GM23338 (cell line): ENCODE data around the gene TNMD. TPM values are rescaled to one million over a fixed set of nuclear protein-coding genes. Genes with fewer than 3 reads are reported as not detected.
A peak's percentile ranks its signal among the peaks of the same experiment; 100 is the strongest.

Source experiments
- ATAC-seq: fragments of 200-7000 bp; cut with Tn5 transposase; 3 replicates; pipeline ENCODE4 v1.9.1; 2020
- DNase-seq: peaks from one replicate; pipeline ENCODE4 v3.0.0-alpha.2; 2015; ENCODE audit warnings: low spot score
- H2AFZ ChIP-seq: fragments of 200-600 bp; sonication (generic); 2 replicates; pipeline ENCODE4 v1.8.0; 2016; ENCODE audit warnings: antibody characterized with exemption, mild to moderate bottlenecking, moderate library complexity
- H3F3A ChIP-seq: fragments of 200-600 bp; sonication (generic); replicated peaks from 2 replicates; pipeline ENCODE4 v1.8.0; 2017; ENCODE audit warnings: antibody characterized with exemption, mixed run types, low read depth
- H3K27ac ChIP-seq: fragments of 200-600 bp; sonication (generic); 2 replicates; pipeline ENCODE4 v1.6.1; 2016; ENCODE audit warnings: low read depth
- H3K27me3 ChIP-seq: fragments of 200-600 bp; sonication (generic); 2 replicates; pipeline ENCODE4 v1.8.0; 2016; ENCODE audit warnings: mild to moderate bottlenecking, mixed run types, moderate library complexity; ENCODE audit not compliant: insufficient read depth
- H3K36me3 ChIP-seq: fragments of 200-600 bp; sonication (generic); 2 replicates; pipeline ENCODE4 v1.8.0; 2016; ENCODE audit warnings: mild to moderate bottlenecking; ENCODE audit not compliant: insufficient read depth
- H3K4me1 ChIP-seq: fragments of 200-600 bp; sonication (generic); 2 replicates; pipeline ENCODE4 v1.8.0; 2016; ENCODE audit warnings: mild to moderate bottlenecking, moderate library complexity; ENCODE audit not compliant: insufficient read depth
- H3K4me2 ChIP-seq: fragments of 200-600 bp; sonication (generic); 2 replicates; pipeline ENCODE4 v1.7.1; 2017; ENCODE audit warnings: mixed run types
- H3K4me3 ChIP-seq: fragments of 200-600 bp; sonication (generic); 2 replicates; pipeline ENCODE4 v1.6.1; 2016; ENCODE audit warnings: mixed run types
- H3K79me2 ChIP-seq: fragments of 200-600 bp; sonication (generic); replicated peaks from 2 replicates; pipeline ENCODE4 v1.8.0; 2017; ENCODE audit warnings: mild to moderate bottlenecking; ENCODE audit not compliant: insufficient read depth
- H3K9me2 ChIP-seq: fragments of 200-600 bp; sonication (generic); 2 replicates; pipeline ENCODE4 v1.8.0; 2017; ENCODE audit not compliant: insufficient read depth
- H4K20me1 ChIP-seq: fragments of 200-600 bp; sonication (generic); replicated peaks from 2 replicates; pipeline ENCODE4 v1.8.0; 2017; ENCODE audit warnings: mild to moderate bottlenecking; ENCODE audit not compliant: insufficient read depth
- H3K27ac Mint-ChIP-seq: 2 replicates; pipeline ENCODE4 v1.8.0; 2020; ENCODE audit warnings: inconsistent platforms, mild to moderate bottlenecking, moderate library complexity, mixed read lengths
- H3K27me3 Mint-ChIP-seq: 3 replicates; pipeline ENCODE4 v1.8.0; 2022; ENCODE audit warnings: low read depth, mild to moderate bottlenecking, moderate library complexity, mixed read lengths, inconsistent platforms; ENCODE audit not compliant: insufficient read depth, poor library complexity
- H3K36me3 Mint-ChIP-seq: 3 replicates; pipeline ENCODE4 v1.8.0; 2021; ENCODE audit warnings: low read depth, mild to moderate bottlenecking, inconsistent platforms, moderate library complexity, mixed read lengths
- H3K4me1 Mint-ChIP-seq: 3 replicates; pipeline ENCODE4 v1.8.0; 2020; ENCODE audit warnings: mild to moderate bottlenecking, inconsistent platforms, mixed read lengths
- H3K4me3 Mint-ChIP-seq: 3 replicates; pipeline ENCODE4 v1.8.0; 2021; ENCODE audit warnings: moderate library complexity, mild to moderate bottlenecking, inconsistent platforms, mixed read lengths
- H3K9me3 Mint-ChIP-seq: 3 replicates; pipeline ENCODE4 v1.8.0; 2020; ENCODE audit warnings: moderate library complexity, mild to moderate bottlenecking, inconsistent platforms, mixed read lengths
- NANOG ChIP-seq: IDR thresholded peaks from 2 replicates; pipeline ENCODE4 v1.6.1; 2016; ENCODE audit warnings: antibody characterized with exemption, borderline replicate concordance
- STAT1 ChIP-seq: IDR thresholded peaks from one replicate; pipeline ENCODE4 v1.6.1; 2016; ENCODE audit warnings: antibody characterized with exemption; ENCODE audit not compliant: unreplicated experiment
- ZNF331 ChIP-seq: fragments of 250-450 bp; sonication (Bioruptor Pico); IDR thresholded peaks from 2 replicates; pipeline ENCODE4 v1.5.0; 2020; ENCODE audit warnings: low read depth, mild to moderate bottlenecking, moderate library complexity
- polyA plus RNA-seq: library from polyadenylated mRNA; unstranded; fragments of >200 nt; fragmentation: Nextera tagmentation; extraction: Ambion mirVana; gene quantifications from 2 replicates; pipeline ENCODE4 v1.2.1, GENCODE V29; 2016
- total RNA-seq: library from RNA; depleted of rRNA; stranded (reverse); fragments of >200 nt; shearing (Covaris generic); gene quantifications from 2 replicates; pipeline ENCODE4 v1.2.3, GENCODE V29; 2014
- TF ChIP-seq, protein P1 (sequence below): IDR thresholded peaks from 2 replicates; pipeline ENCODE4 v1.6.1; 2016; ENCODE audit warnings: antibody characterized with exemption
- TF ChIP-seq, protein P2 (sequence below), 2 experiments: fragments of 200-600 bp in 1 of 2; sonication (generic) in 1 of 2; conservative IDR thresholded peaks; 2 replicates each; pipeline versions ENCODE4 v1.5.1 to v1.6.1; 2016 to 2017; ENCODE audit warnings: antibody characterized with exemption in 2 of 2, low read depth in 2 of 2, mild to moderate bottlenecking in 2 of 2, moderate library complexity in 1 of 2
- TF ChIP-seq, protein P3 (sequence below): fragments of 250-450 bp; sonication (Bioruptor Pico); IDR thresholded peaks from 2 replicates; pipeline ENCODE4 v1.5.0; 2020; ENCODE audit warnings: mild to moderate bottlenecking, moderate library complexity
- TF ChIP-seq, protein P4 (sequence below): IDR thresholded peaks from one replicate; pipeline ENCODE4 v1.6.1; 2018; ENCODE audit warnings: antibody characterized with exemption; ENCODE audit not compliant: unreplicated experiment

TNMD gene
- total and polyA plus RNA-seq, 2 experiments from 2014 or later = 4.4 to 4.8 TPM

DNA sequence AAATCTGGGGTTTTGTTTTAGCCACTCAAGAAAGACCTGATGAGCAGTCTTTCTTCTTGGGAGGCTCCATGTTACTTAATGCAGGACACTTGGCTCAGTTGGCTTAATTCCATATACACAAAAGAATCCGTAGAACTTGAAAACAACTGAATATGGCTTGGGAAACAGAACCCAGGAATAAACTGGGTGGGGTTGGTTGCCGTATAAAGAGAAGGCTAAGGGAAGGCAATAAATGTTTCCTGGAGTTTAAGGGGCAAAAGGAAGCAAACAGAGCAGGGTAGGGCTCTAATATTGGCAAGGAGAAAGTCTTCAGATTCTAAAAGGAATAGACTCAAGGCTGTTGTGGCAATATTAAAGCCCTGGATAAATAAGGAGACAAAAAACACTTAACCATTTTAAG is 8.4 kb downstream of the TNMD start:
- peaks cover 35% of the 10 kb centered on the region for H3K4me1 Mint-ChIP-seq

DNA sequence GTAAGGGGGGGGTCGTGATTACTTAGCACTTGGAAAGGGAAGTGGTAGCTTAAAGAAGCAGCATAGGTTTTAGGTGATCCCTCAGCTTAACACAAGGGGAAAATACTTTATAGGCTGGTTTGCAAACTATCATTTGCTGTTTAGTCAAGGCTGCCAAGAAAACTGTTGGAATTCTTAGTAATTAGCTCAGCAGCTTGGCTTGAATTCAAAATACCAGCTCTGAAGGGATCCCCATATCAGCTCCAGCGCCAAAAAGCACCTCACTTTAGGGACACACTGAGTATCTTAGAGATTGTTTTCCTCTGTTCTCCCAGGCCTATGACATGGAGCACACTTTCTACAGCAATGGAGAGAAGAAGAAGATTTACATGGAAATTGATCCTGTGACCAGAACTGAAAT is 8.8 kb downstream of the TNMD start:
- Histone ChIP-seq H3K4me2 (peak overlapping the region; percentile 64), H3K4me3 (peak overlapping the region; percentile 39), H3K4me1 (peaks cover 45% of the 10 kb centered on the region), H3K36me3 (no peaks in the 10 kb centered on the region), H2AFZ (no peak overlapping the region), H3K9me2 (no peaks in the 10 kb centered on the region), H3F3A (no peaks in the 10 kb centered on the region), H3K27ac (0 out of 2 replicates have a peak overlapping the region, but pooled peaks have one; percentile 66), H4K20me1 (no peaks in the 10 kb centered on the region), H3K79me2 (no peaks in the 10 kb centered on the region), H3K27me3 (no peaks in the 10 kb centered on the region)
- Mint-ChIP-seq H3K27me3 (peaks cover 5% of the 10 kb centered on the region), H3K4me1 (peaks cover 35% of the 10 kb centered on the region), H3K27ac (no peak overlapping the region), H3K36me3 (no peaks in the 10 kb centered on the region), H3K9me3 (no peaks in the 10 kb centered on the region), H3K4me3 (peak overlapping the region; percentile 58)
- DNase-seq (peak; percentile 2), ATAC-seq (peak; percentile 28; the same call in 1 of the 3 replicates)
- no peak for TF ChIP-seq ZNF331 (CRISPR knock-in tag)
- no peak for TF ChIP-seq NANOG
- TF ChIP-seq, protein P1, sequence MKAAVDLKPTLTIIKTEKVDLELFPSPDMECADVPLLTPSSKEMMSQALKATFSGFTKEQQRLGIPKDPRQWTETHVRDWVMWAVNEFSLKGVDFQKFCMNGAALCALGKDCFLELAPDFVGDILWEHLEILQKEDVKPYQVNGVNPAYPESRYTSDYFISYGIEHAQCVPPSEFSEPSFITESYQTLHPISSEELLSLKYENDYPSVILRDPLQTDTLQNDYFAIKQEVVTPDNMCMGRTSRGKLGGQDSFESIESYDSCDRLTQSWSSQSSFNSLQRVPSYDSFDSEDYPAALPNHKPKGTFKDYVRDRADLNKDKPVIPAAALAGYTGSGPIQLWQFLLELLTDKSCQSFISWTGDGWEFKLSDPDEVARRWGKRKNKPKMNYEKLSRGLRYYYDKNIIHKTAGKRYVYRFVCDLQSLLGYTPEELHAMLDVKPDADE = no peak
- no peak for TF ChIP-seq STAT1
- TF ChIP-seq, protein P2, sequence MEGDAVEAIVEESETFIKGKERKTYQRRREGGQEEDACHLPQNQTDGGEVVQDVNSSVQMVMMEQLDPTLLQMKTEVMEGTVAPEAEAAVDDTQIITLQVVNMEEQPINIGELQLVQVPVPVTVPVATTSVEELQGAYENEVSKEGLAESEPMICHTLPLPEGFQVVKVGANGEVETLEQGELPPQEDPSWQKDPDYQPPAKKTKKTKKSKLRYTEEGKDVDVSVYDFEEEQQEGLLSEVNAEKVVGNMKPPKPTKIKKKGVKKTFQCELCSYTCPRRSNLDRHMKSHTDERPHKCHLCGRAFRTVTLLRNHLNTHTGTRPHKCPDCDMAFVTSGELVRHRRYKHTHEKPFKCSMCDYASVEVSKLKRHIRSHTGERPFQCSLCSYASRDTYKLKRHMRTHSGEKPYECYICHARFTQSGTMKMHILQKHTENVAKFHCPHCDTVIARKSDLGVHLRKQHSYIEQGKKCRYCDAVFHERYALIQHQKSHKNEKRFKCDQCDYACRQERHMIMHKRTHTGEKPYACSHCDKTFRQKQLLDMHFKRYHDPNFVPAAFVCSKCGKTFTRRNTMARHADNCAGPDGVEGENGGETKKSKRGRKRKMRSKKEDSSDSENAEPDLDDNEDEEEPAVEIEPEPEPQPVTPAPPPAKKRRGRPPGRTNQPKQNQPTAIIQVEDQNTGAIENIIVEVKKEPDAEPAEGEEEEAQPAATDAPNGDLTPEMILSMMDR (conservative IDR thresholded peaks at IDR 0.05; ENCODE audit: low read depth in 2 of 2) = no peak
- TF ChIP-seq, protein P3, sequence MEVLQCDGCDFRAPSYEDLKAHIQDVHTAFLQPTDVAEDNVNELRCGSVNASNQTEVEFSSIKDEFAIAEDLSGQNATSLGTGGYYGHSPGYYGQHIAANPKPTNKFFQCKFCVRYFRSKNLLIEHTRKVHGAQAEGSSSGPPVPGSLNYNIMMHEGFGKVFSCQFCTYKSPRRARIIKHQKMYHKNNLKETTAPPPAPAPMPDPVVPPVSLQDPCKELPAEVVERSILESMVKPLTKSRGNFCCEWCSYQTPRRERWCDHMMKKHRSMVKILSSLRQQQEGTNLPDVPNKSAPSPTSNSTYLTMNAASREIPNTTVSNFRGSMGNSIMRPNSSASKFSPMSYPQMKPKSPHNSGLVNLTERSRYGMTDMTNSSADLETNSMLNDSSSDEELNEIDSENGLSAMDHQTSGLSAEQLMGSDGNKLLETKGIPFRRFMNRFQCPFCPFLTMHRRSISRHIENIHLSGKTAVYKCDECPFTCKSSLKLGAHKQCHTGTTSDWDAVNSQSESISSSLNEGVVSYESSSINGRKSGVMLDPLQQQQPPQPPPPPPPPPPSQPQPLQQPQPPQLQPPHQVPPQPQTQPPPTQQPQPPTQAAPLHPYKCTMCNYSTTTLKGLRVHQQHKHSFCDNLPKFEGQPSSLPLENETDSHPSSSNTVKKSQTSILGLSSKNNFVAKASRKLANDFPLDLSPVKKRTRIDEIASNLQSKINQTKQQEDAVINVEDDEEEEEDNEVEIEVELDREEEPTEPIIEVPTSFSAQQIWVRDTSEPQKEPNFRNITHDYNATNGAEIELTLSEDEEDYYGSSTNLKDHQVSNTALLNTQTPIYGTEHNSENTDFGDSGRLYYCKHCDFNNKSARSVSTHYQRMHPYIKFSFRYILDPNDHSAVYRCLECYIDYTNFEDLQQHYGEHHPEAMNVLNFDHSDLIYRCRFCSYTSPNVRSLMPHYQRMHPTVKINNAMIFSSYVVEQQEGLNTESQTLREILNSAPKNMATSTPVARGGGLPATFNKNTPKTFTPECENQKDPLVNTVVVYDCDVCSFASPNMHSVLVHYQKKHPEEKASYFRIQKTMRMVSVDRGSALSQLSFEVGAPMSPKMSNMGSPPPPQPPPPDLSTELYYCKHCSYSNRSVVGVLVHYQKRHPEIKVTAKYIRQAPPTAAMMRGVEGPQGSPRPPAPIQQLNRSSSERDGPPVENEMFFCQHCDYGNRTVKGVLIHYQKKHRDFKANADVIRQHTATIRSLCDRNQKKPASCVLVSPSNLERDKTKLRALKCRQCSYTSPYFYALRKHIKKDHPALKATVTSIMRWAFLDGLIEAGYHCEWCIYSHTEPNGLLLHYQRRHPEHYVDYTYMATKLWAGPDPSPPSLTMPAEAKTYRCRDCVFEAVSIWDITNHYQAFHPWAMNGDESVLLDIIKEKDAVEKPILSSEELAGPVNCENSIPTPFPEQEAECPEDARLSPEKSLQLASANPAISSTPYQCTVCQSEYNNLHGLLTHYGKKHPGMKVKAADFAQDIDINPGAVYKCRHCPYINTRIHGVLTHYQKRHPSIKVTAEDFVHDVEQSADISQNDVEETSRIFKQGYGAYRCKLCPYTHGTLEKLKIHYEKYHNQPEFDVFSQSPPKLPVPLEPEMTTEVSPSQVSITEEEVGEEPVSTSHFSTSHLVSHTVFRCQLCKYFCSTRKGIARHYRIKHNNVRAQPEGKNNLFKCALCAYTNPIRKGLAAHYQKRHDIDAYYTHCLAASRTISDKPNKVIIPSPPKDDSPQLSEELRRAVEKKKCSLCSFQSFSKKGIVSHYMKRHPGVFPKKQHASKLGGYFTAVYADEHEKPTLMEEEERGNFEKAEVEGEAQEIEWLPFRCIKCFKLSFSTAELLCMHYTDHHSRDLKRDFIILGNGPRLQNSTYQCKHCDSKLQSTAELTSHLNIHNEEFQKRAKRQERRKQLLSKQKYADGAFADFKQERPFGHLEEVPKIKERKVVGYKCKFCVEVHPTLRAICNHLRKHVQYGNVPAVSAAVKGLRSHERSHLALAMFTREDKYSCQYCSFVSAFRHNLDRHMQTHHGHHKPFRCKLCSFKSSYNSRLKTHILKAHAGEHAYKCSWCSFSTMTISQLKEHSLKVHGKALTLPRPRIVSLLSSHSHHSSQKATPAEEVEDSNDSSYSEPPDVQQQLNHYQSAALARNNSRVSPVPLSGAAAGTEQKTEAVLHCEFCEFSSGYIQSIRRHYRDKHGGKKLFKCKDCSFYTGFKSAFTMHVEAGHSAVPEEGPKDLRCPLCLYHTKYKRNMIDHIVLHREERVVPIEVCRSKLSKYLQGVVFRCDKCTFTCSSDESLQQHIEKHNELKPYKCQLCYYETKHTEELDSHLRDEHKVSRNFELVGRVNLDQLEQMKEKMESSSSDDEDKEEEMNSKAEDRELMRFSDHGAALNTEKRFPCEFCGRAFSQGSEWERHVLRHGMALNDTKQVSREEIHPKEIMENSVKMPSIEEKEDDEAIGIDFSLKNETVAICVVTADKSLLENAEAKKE (CRISPR knock-in tag) = no peak

More for the DNA sequence above, 8.4 kb downstream of the TNMD start:
- Histone ChIP-seq H3K9me2 (no peaks in the 10 kb centered on the region), H3K27me3 (no peaks in the 10 kb centered on the region), H3K4me1 (peaks cover 45% of the 10 kb centered on the region), H3K27ac (no peak overlapping the region), H3K4me2 (peak overlapping the region; percentile 64), H3F3A (no peaks in the 10 kb centered on the region), H3K36me3 (no peaks in the 10 kb centered on the region), H4K20me1 (no peaks in the 10 kb centered on the region), H2AFZ (no peak overlapping the region), H3K4me3 (peak overlapping the region; percentile 39), H3K79me2 (no peaks in the 10 kb centered on the region)
- ATAC-seq = no peak
- TF ChIP-seq, protein P4, sequence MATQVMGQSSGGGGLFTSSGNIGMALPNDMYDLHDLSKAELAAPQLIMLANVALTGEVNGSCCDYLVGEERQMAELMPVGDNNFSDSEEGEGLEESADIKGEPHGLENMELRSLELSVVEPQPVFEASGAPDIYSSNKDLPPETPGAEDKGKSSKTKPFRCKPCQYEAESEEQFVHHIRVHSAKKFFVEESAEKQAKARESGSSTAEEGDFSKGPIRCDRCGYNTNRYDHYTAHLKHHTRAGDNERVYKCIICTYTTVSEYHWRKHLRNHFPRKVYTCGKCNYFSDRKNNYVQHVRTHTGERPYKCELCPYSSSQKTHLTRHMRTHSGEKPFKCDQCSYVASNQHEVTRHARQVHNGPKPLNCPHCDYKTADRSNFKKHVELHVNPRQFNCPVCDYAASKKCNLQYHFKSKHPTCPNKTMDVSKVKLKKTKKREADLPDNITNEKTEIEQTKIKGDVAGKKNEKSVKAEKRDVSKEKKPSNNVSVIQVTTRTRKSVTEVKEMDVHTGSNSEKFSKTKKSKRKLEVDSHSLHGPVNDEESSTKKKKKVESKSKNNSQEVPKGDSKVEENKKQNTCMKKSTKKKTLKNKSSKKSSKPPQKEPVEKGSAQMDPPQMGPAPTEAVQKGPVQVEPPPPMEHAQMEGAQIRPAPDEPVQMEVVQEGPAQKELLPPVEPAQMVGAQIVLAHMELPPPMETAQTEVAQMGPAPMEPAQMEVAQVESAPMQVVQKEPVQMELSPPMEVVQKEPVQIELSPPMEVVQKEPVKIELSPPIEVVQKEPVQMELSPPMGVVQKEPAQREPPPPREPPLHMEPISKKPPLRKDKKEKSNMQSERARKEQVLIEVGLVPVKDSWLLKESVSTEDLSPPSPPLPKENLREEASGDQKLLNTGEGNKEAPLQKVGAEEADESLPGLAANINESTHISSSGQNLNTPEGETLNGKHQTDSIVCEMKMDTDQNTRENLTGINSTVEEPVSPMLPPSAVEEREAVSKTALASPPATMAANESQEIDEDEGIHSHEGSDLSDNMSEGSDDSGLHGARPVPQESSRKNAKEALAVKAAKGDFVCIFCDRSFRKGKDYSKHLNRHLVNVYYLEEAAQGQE = no peak
- H3K4me3 Mint-ChIP-seq = no peak overlapping the region
- no peak overlapping the region for H3K27ac Mint-ChIP-seq
- H3K27me3 Mint-ChIP-seq = peaks cover 5% of the 10 kb centered on the region
- H3K36me3 Mint-ChIP-seq = no peaks in the 10 kb centered on the region
- DNase-seq = no peak
- H3K9me3 Mint-ChIP-seq = no peaks in the 10 kb centered on the region
